SK-N-SH (cell line): Measurements from ENCODE around the gene SEC16A. TPM values are rescaled to one million over a fixed set of nuclear protein-coding genes. Genes with fewer than 3 reads are reported as not detected.

Experiments used
- CTCF ChIA-PET: fragments of 300-600, 350-600 bp; formaldehyde crosslinking; extraction: SDS; loops from one replicate; lab custom pipeline; 2021; lab: Yijun Ruan, JAX
- POLR2A ChIA-PET: fragments of 350-600 bp; sonication (Branson Sonifier 250); formaldehyde crosslinking; extraction: SDS; loops from one replicate; lab custom pipeline; 2020; ENCODE audit warnings: antibody characterized with exemption, inconsistent platforms; lab: Yijun Ruan, JAX
- DNase-seq: peaks from one replicate; pipeline ENCODE4 v3.0.0; 2012
- H2AFZ ChIP-seq: fragments of 200-600 bp; sonication (generic); 2 replicates; pipeline ENCODE4 v1.8.1; 2016; ENCODE audit warnings: antibody characterized with exemption, mild to moderate bottlenecking, low read depth
- H3F3A ChIP-seq: fragments of 200-600 bp; sonication (generic); replicated peaks from 2 replicates; pipeline ENCODE3; 2016; ENCODE audit warnings: antibody characterized with exemption, mild to moderate bottlenecking; ENCODE audit not compliant: insufficient read depth
- H3K27ac ChIP-seq, 2 experiments: fragments of 200-500 bp in 1 of 2; fragments of 200-600 bp in 1 of 2; sonication (Bioruptor generic) in 1 of 2; sonication (generic), shearing (Covaris generic) in 1 of 2; 2 replicates each; pipeline versions ENCODE4 v1.5.1 to v1.6.1; 2014 to 2016; ENCODE audit warnings: low read depth in 2 of 2, inconsistent platforms in 1 of 2, low read length in 1 of 2, mild to moderate bottlenecking in 1 of 2, mixed read lengths in 1 of 2
- H3K27me3 ChIP-seq: fragments of 200-600 bp; sonication (generic), shearing (Covaris generic); 2 replicates; pipeline ENCODE4 v1.6.1; 2016; ENCODE audit warnings: mixed run types; ENCODE audit not compliant: insufficient read depth
- H3K36me3 ChIP-seq, 2 experiments: fragments of 200-500 bp in 1 of 2; fragments of 200-600 bp in 1 of 2; sonication (Bioruptor generic) in 1 of 2; sonication (generic) in 1 of 2; replicated peaks in 1 of 2; 2 replicates each; pipeline versions ENCODE3 to v1.5.1; 2014 to 2016; ENCODE audit warnings: low read length in 1 of 2, mild to moderate bottlenecking in 1 of 2; ENCODE audit not compliant: insufficient read depth in 2 of 2, control insufficient read depth in 1 of 2
- H3K4me1 ChIP-seq, 2 experiments: fragments of 200-500 bp in 1 of 2; fragments of 200-600 bp in 1 of 2; sonication (Bioruptor generic) in 1 of 2; sonication (generic), shearing (Covaris generic) in 1 of 2; 2 replicates each; pipeline versions ENCODE4 v1.5.1 to v1.6.1; 2014 to 2016; ENCODE audit warnings: low read depth in 1 of 2, low read length in 1 of 2, mixed run types in 1 of 2; ENCODE audit not compliant: insufficient read depth in 2 of 2, control insufficient read depth in 1 of 2
- H3K4me2 ChIP-seq: fragments of 200-600 bp; sonication (generic), shearing (Covaris generic); 2 replicates; pipeline ENCODE4 v1.6.1; 2017; ENCODE audit warnings: mixed run types
- H3K4me3 ChIP-seq, 2 experiments: fragments of 200-500 bp in 1 of 2; fragments of 200-600 bp in 1 of 2; sonication (Bioruptor generic) in 1 of 2; sonication (generic), shearing (Covaris generic) in 1 of 2; 2 replicates each; pipeline versions ENCODE4 v1.5.1 to v1.8.1; 2014 to 2016; ENCODE audit warnings: low read depth in 2 of 2, inconsistent platforms in 1 of 2, low read length in 1 of 2, mild to moderate bottlenecking in 1 of 2, mixed read lengths in 1 of 2, moderate library complexity in 1 of 2
- H3K79me2 ChIP-seq: fragments of 200-600 bp; sonication (generic); 2 replicates; pipeline ENCODE4 v1.8.1; 2017; ENCODE audit warnings: mild to moderate bottlenecking; ENCODE audit not compliant: insufficient read depth
- H3K9ac ChIP-seq: fragments of 200-600 bp; sonication (generic); 2 replicates; pipeline ENCODE4 v1.6.1; 2017; ENCODE audit warnings: mixed run types
- H3K9me2 ChIP-seq: fragments of 200-600 bp; sonication (generic); 2 replicates; pipeline ENCODE4 v1.6.1; 2017; ENCODE audit warnings: mixed run types
- H3K9me3 ChIP-seq: fragments of 200-600 bp; sonication (generic); 2 replicates; pipeline ENCODE4 v1.6.1; 2017; ENCODE audit warnings: mixed run types, mild to moderate bottlenecking, moderate library complexity
- H4K20me1 ChIP-seq: fragments of 200-600 bp; sonication (generic); 2 replicates; pipeline ENCODE4 v1.6.1; 2017; ENCODE audit warnings: mild to moderate bottlenecking, mixed run types; ENCODE audit not compliant: insufficient read depth
- CTCF ChIP-seq: fragments of 200-600 bp; sonication (generic); IDR thresholded peaks from 2 replicates; pipeline ENCODE4 v1.6.1; 2017; ENCODE audit warnings: antibody characterized with exemption, mild to moderate bottlenecking, moderate library complexity
- FOSL2 ChIP-seq: IDR thresholded peaks from 2 replicates; pipeline ENCODE4 v1.4.0; 2012; ENCODE audit warnings: low read depth, mild to moderate bottlenecking, moderate library complexity, borderline replicate concordance
- FOXJ3 ChIP-seq: sonication (generic); formaldehyde crosslinking; IDR thresholded peaks from 2 replicates; pipeline ENCODE4 v1.5.1; 2020; ENCODE audit warnings: mild to moderate bottlenecking, missing genetic modification reagents
- FOXM1 ChIP-seq: IDR thresholded peaks from 2 replicates; pipeline ENCODE4 v1.4.0; 2012; ENCODE audit warnings: low read depth, mild to moderate bottlenecking
- GABPA ChIP-seq: IDR thresholded peaks from 2 replicates; pipeline ENCODE4 v1.4.0; 2012; ENCODE audit warnings: low read depth, mild to moderate bottlenecking
- GATA2 ChIP-seq: sonication (generic); formaldehyde crosslinking; IDR thresholded peaks from 2 replicates; pipeline ENCODE4 v1.5.0; 2020; ENCODE audit warnings: mild to moderate bottlenecking, missing genetic modification reagents
- MXI1 ChIP-seq: IDR thresholded peaks from 2 replicates; pipeline ENCODE4 v1.6.1; 2012; ENCODE audit warnings: mild to moderate bottlenecking, low read depth, low read length, improper control_type of control experiment
- NFIC ChIP-seq: IDR thresholded peaks from 2 replicates; pipeline ENCODE4 v1.4.0; 2012; ENCODE audit warnings: borderline replicate concordance
- NRF1 ChIP-seq: IDR thresholded peaks from 2 replicates; pipeline ENCODE4 v1.6.1; 2012; ENCODE audit warnings: low read depth, mild to moderate bottlenecking, low read length
- POLR2AphosphoS5 ChIP-seq: IDR thresholded peaks from 2 replicates; pipeline ENCODE4 v1.6.1; 2012; ENCODE audit warnings: low read depth, low read length
- RAD21 ChIP-seq: IDR thresholded peaks from 2 replicates; pipeline ENCODE4 v1.6.1; 2012; ENCODE audit warnings: mild to moderate bottlenecking, low read length
- REST ChIP-seq: IDR thresholded peaks from 2 replicates; pipeline ENCODE4 v1.6.1; 2012; ENCODE audit warnings: mild to moderate bottlenecking, low read depth, low read length, moderate library complexity
- RXRA ChIP-seq: IDR thresholded peaks from 2 replicates; pipeline ENCODE4 v1.4.0; 2012; ENCODE audit warnings: low read depth, mild to moderate bottlenecking, borderline replicate concordance
- SMC3 ChIP-seq: IDR thresholded peaks from 2 replicates; pipeline ENCODE4 v1.6.1; 2012; ENCODE audit warnings: low read depth, low read length, improper control_type of control experiment
- TEAD4 ChIP-seq: IDR thresholded peaks from 2 replicates; pipeline ENCODE4 v1.4.0; 2012; ENCODE audit warnings: mild to moderate bottlenecking, borderline replicate concordance; ENCODE audit not compliant: insufficient read depth
- USF1 ChIP-seq: IDR thresholded peaks from 2 replicates; pipeline ENCODE4 v1.4.0; 2012; ENCODE audit warnings: low read depth, borderline replicate concordance
- YY1 ChIP-seq: IDR thresholded peaks from 2 replicates; pipeline ENCODE4 v1.4.0; 2012; ENCODE audit warnings: low read depth, mild to moderate bottlenecking
- ZBTB33 ChIP-seq: IDR thresholded peaks from 2 replicates; pipeline ENCODE4 v1.4.0; 2012; ENCODE audit warnings: low read depth, borderline replicate concordance
- WGBS: methylation state at CpG from one replicate; pipeline ENCODE4 v1.1.6; 2017; ENCODE audit warnings: low lambda C conversion rate; 5-methylcytosine and 5-hydroxymethylcytosine counted together
- polyA plus RNA-seq, 3 experiments: library from polyadenylated mRNA; depleted of rRNA; stranded (reverse); fragments of >200 nt; gene quantifications; 2 replicates each; pipeline ENCODE4 v1.2.3, GENCODE V29; 2012
- TF ChIP-seq, protein P1 (sequence below): IDR thresholded peaks from 2 replicates; pipeline ENCODE4; 2012
- TF ChIP-seq, protein P2 (sequence below): IDR thresholded peaks from 2 replicates; pipeline ENCODE4 v1.4.0; 2012; ENCODE audit warnings: low read depth

The SEC16A gene
- polyA plus RNA-seq, 1 of the 3 experiments (the other 2 are of a cell fraction), result 25.9 TPM

GRCh38 chr9:136396219-136396515 lies 86.7 kb downstream of the SEC16A start:
- CTCF ChIA-PET, result interaction anchor here (0.8 to 6.8 kb wide), 6 partner anchors 12 to 83 kb away, joined by 3 to 42 read pairs (median 4); partner anchors contain the start of genes DNLZ, ENTR1 and PMPCA
- Histone ChIP-seq H3K27ac (no peak overlapping the region), H4K20me1 (peaks cover 5% of the 10 kb centered on the region; the same call in 1 of the 2 replicates), H3K4me2 (no peak overlapping the region), H3F3A (peaks cover 6% of the 10 kb centered on the region), H3K4me1 (peaks cover 3 to 19% of the 10 kb centered on the region in 2 experiments; a peak in 2 of 4 replicates), H3K79me2 (peaks cover 40% of the 10 kb centered on the region), H3K27me3 (no peaks in the 10 kb centered on the region), H3K9me2 (no peaks in the 10 kb centered on the region), H2AFZ (no peak overlapping the region), H3K9ac (no peak overlapping the region), H3K36me3 (peaks cover 30 to 72% of the 10 kb centered on the region in 2 experiments), H3K9me3 (no peaks in the 10 kb centered on the region), H3K4me3 (no peak overlapping the region)
- 90% methylated on average over 4 of the region's 4 CpGs for WGBS
- POLR2A ChIA-PET, result interaction anchor here (0.8 to 4.0 kb wide), 2 partner anchors 22 to 69 kb away, joined by 3 to 21 read pairs; partner anchors contain the start of genes CARD9 and GPSM1
- no peak for DNase-seq
- TF ChIP-seq, protein P1, sequence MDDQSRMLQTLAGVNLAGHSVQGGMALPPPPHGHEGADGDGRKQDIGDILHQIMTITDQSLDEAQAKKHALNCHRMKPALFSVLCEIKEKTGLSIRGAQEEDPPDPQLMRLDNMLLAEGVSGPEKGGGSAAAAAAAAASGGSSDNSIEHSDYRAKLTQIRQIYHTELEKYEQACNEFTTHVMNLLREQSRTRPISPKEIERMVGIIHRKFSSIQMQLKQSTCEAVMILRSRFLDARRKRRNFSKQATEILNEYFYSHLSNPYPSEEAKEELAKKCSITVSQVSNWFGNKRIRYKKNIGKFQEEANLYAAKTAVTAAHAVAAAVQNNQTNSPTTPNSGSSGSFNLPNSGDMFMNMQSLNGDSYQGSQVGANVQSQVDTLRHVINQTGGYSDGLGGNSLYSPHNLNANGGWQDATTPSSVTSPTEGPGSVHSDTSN, result no peak
- TF ChIP-seq MXI1, result no peak
- no peak for TF ChIP-seq NFIC
- TF ChIP-seq FOXM1, result no peak
- TF ChIP-seq SMC3, result no peak
- TF ChIP-seq, protein P2, sequence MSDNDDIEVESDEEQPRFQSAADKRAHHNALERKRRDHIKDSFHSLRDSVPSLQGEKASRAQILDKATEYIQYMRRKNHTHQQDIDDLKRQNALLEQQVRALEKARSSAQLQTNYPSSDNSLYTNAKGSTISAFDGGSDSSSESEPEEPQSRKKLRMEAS, result no peak
- TF ChIP-seq GATA2 (CRISPR knock-in tag), result no peak
- no peak for TF ChIP-seq YY1
- TF ChIP-seq RAD21, result no peak
- no peak for TF ChIP-seq GABPA
- TF ChIP-seq REST, result no peak
- no peak for TF ChIP-seq FOSL2
- no peak for TF ChIP-seq RXRA
- no peak for TF ChIP-seq ZBTB33
- TF ChIP-seq FOXJ3 (CRISPR knock-in tag), result no peak
- TF ChIP-seq TEAD4, result no peak
- no peak for TF ChIP-seq CTCF
- TF ChIP-seq USF1, result no peak
- TF ChIP-seq POLR2AphosphoS5, result no peak
- TF ChIP-seq NRF1, result no peak
